B cell (primary cell): ENCODE data around the gene ERVH48-1.

Source experiments
- EZH2 ChIP-seq: IDR thresholded peaks from 2 replicates; pipeline ENCODE4 v1.6.1; 2012; ENCODE audit warnings: borderline replicate concordance, low read depth, mild to moderate bottlenecking, moderate library complexity, low read length; ENCODE audit not compliant: insufficient read depth, poor library complexity, severe bottlenecking
- TF ChIP-seq, protein P1 (sequence below): fragments of 200-600 bp; IDR thresholded peaks from one replicate; pipeline ENCODE4 v1.8.0; 2022; ENCODE audit warnings: antibody characterized with exemption, mild to moderate bottlenecking

DNA sequence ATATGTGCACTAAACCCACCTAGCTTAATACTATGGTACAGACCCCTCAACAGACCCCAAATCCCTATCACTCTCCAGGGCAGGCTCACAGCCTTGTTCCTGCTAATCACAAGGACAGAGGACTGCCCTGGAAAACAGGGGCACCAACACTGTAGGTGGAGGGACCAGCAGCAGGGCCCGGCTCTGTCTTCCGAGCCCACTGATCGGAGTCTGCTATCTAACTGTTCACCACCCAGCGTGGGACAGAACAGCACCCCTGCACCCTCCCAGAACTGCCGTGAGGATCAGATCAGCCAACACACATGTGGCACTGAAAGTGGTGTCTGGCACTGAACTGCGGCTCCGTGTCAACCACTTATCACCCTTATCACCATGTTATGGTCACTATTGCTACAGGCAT, 52.3 kb downstream of the ERVH48-1 start:
- TF ChIP-seq, protein P1, sequence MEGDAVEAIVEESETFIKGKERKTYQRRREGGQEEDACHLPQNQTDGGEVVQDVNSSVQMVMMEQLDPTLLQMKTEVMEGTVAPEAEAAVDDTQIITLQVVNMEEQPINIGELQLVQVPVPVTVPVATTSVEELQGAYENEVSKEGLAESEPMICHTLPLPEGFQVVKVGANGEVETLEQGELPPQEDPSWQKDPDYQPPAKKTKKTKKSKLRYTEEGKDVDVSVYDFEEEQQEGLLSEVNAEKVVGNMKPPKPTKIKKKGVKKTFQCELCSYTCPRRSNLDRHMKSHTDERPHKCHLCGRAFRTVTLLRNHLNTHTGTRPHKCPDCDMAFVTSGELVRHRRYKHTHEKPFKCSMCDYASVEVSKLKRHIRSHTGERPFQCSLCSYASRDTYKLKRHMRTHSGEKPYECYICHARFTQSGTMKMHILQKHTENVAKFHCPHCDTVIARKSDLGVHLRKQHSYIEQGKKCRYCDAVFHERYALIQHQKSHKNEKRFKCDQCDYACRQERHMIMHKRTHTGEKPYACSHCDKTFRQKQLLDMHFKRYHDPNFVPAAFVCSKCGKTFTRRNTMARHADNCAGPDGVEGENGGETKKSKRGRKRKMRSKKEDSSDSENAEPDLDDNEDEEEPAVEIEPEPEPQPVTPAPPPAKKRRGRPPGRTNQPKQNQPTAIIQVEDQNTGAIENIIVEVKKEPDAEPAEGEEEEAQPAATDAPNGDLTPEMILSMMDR = no peak
- TF ChIP-seq EZH2 = no peak
